HFFc6 (cell line): ENCODE measurements around the gene CDH13. TPM values are rescaled to one million over a fixed set of nuclear protein-coding genes. Genes with fewer than 3 reads are reported as not detected.

Source experiments
- DNase-seq: peaks from one replicate; pipeline ENCODE4 v3.0.0-alpha.2; 2018
- H3K27ac Mint-ChIP-seq: 2 replicates; pipeline ENCODE4 v1.8.0; 2020; ENCODE audit warnings: mild to moderate bottlenecking, mixed read lengths
- H3K27me3 Mint-ChIP-seq: 2 replicates; pipeline ENCODE4 v1.8.0; 2021; ENCODE audit warnings: mild to moderate bottlenecking, moderate library complexity, mixed read lengths; ENCODE audit not compliant: insufficient read depth
- H3K36me3 Mint-ChIP-seq: 2 replicates; pipeline ENCODE4 v1.8.0; 2021; ENCODE audit warnings: low read depth, mixed read lengths
- H3K4me1 Mint-ChIP-seq: 2 replicates; pipeline ENCODE4 v1.8.0; 2020; ENCODE audit warnings: low read depth, mixed read lengths
- H3K4me3 Mint-ChIP-seq: 2 replicates; pipeline ENCODE4 v1.8.0; 2020; ENCODE audit warnings: mild to moderate bottlenecking, moderate library complexity, mixed read lengths
- H3K9me3 Mint-ChIP-seq: 2 replicates; pipeline ENCODE4 v1.8.0; 2020; ENCODE audit warnings: mild to moderate bottlenecking, mixed read lengths
- total RNA-seq, 6 experiments: library from RNA; stranded (reverse); fragmentation: NEBNext Ultra II Directional; extraction: Animal tissue kit (Norgen Biotek cat#: 25700); gene quantifications; 2 replicates in 1 of 6; 3 replicates in 5 of 6; pipeline ENCODE4 v1.2.3, GENCODE V29; 2021
- TF ChIP-seq, protein P1 (sequence below): fragments of 200-600 bp; sonication (generic); IDR thresholded peaks from 2 replicates; pipeline ENCODE4 v1.5.0; 2021; ENCODE audit warnings: antibody characterized with exemption, mild to moderate bottlenecking

The CDH13 gene
- total RNA-seq, 6 experiments from 2014 or later: 3.6 to 14.7 (median 4.7) TPM

DNA sequence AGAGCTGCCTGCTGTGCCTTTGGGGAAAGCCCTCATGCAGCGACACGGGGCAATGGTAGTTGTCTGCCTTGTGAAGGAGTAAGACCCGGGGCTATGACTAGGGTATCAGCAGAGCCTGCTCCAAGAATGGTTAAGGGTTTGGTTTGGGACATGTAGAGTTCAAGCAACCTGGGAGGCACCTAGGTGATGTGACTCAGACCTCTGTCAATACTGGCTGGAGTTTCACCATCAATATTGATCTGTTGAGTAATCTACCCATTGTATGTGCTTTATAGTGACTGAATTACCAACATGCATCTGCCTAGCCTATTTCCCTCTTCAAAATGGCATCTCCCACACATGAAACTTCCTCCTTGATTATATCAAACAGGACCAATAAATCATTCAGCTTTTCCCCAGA, 782.6 kb downstream of the CDH13 start:
- TF ChIP-seq, protein P1, sequence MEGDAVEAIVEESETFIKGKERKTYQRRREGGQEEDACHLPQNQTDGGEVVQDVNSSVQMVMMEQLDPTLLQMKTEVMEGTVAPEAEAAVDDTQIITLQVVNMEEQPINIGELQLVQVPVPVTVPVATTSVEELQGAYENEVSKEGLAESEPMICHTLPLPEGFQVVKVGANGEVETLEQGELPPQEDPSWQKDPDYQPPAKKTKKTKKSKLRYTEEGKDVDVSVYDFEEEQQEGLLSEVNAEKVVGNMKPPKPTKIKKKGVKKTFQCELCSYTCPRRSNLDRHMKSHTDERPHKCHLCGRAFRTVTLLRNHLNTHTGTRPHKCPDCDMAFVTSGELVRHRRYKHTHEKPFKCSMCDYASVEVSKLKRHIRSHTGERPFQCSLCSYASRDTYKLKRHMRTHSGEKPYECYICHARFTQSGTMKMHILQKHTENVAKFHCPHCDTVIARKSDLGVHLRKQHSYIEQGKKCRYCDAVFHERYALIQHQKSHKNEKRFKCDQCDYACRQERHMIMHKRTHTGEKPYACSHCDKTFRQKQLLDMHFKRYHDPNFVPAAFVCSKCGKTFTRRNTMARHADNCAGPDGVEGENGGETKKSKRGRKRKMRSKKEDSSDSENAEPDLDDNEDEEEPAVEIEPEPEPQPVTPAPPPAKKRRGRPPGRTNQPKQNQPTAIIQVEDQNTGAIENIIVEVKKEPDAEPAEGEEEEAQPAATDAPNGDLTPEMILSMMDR: no peak
- Mint-ChIP-seq H3K9me3 (peaks cover 29% of the 10 kb centered on the region), H3K4me1 (peaks cover 4% of the 10 kb centered on the region; the same call in 1 of the 2 replicates), H3K27me3 (peaks cover 4% of the 10 kb centered on the region; the same call in 1 of the 2 replicates), H3K4me3 (no peak overlapping the region), H3K27ac (no peak overlapping the region), H3K36me3 (no peaks in the 10 kb centered on the region; the same call in 1 of the 2 replicates)
- DNase-seq: no peak

DNA sequence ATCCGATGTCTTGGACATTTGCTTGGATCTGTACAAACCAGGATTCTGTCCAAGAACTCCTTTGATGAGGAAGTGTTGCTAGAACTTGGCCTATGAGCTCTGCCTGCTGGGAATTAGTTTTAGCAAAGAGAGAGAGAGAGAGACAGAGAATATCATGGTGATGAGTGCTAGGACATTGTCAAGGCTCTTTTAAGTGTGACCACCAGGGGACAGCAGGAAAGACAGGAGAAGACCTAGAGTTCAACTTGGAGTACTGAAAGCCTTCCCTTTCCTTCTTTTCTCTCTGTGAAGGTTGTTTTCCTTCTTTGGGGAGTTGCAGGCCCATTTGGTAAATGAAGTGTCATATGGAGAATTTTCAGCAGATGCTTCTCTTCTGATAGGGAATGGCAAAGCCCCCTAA, 791.8 kb downstream of the CDH13 start:
- Mint-ChIP-seq H3K36me3 (no peaks in the 10 kb centered on the region), H3K4me3 (no peak overlapping the region), H3K9me3 (peaks cover 53% of the 10 kb centered on the region), H3K27me3 (peaks cover 2% of the 10 kb centered on the region), H3K4me1 (no peaks in the 10 kb centered on the region), H3K27ac (no peak overlapping the region)
- no peak for DNase-seq
- TF ChIP-seq, protein P1: 0 out of 2 replicates have a peak, but pooled peaks have one; percentile 15

DNA sequence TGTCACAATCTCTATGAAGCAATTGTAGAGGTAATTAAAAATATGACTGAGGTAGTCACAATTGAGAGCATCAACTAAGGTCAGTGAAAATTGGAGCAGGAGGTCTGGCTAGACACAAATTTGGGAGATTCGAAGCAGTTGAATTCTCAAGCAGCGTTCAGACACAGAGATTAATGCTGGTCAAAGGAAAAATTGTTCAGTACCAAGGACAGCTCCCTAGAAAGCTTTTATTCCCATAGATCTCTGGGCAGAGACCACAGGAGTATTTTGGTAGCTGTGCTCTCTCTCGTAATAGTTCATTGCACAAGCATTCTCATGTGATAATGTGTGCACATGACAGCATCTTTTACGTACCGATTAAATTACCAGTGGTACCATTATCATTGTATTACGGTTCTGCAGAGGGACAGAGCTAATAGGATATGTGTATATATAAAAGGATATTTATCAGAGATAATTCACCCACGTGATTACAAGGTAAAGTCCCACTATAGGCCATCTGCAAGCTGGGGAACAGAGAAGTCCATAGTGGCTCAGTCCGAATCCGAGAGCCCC, 793.5 kb downstream of the CDH13 start:
- Mint-ChIP-seq H3K9me3 (peaks cover 44% of the 10 kb centered on the region), H3K36me3 (no peaks in the 10 kb centered on the region), H3K4me3 (no peak overlapping the region), H3K27ac (no peak overlapping the region), H3K27me3 (no peaks in the 10 kb centered on the region; the same call in 1 of the 2 replicates), H3K4me1 (no peaks in the 10 kb centered on the region)
- DNase-seq: peak; percentile 3
- TF ChIP-seq, protein P1: no peak

DNA sequence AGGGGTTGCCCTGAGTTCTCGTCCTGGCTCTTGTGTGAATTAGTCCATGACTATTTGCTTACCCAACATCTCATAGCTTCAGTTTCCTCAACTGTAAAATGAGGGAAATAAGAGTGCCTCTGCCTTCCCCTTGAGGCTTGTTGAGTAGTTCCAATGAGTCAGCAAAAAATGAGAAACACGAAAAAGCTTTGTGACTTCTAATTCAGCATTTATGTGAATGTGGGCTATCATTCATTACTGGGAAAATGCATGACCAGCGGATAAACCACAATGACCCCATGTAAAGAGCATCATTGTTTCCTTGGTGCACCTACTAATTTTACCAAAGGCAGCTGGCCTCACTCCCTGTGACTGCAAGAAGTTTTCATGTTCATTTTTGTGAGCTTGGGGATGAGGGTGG, 806.4 kb downstream of the CDH13 start:
- H3K9me3 Mint-ChIP-seq: peaks cover 11% of the 10 kb centered on the region
- no peak for DNase-seq
- no peak overlapping the region for H3K27ac Mint-ChIP-seq
- H3K4me1 Mint-ChIP-seq: no peaks in the 10 kb centered on the region
- no peak overlapping the region for H3K4me3 Mint-ChIP-seq
- H3K36me3 Mint-ChIP-seq: no peaks in the 10 kb centered on the region
- no peaks in the 10 kb centered on the region for H3K27me3 Mint-ChIP-seq
- TF ChIP-seq, protein P1: no peak

DNA sequence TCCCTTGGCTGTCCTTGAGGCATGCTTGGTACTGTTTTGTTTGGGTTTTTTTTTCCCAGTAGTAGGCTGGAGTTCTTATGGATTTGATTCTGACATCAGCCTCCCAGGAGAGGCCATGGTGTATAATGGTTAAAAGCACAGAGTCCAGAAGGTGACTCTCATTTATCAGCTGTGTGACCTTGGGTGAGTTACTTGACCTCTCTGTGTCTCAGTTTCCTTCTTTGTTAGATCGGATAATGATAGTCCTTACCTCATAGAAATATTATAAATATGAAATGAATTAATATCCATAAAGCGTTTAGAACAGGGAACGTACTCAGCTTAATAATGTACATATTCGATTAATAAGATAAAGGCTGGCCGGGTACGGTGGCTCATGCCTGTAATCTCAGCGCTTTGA, 810.3 kb downstream of the CDH13 start:
- Mint-ChIP-seq H3K27me3 (no peaks in the 10 kb centered on the region), H3K36me3 (no peaks in the 10 kb centered on the region), H3K4me1 (no peaks in the 10 kb centered on the region), H3K4me3 (no peak overlapping the region), H3K9me3 (peaks cover 14% of the 10 kb centered on the region), H3K27ac (no peak overlapping the region)
- no peak for DNase-seq
- TF ChIP-seq, protein P1: no peak
